IMR-90 (cell line): ENCODE data around the gene RIPOR3. TPM values are rescaled to one million over a fixed set of nuclear protein-coding genes. Genes with fewer than 3 reads are reported as not detected.

ENCODE experiments used
- ATAC-seq: fragments of 200-7000 bp; cut with Tn5 transposase; 2 replicates; pipeline ENCODE4 v1.9.1; 2020; ENCODE audit warnings: low read depth, mild to moderate bottlenecking, moderate library complexity
- BruUV-seq: library from RNA; stranded (reverse); fragments of 400-500 nt; replicated peaks from 2 replicates; lab custom pipeline; 2021; lab: Mats Ljungman, UMichigan
- CTCF ChIA-PET: fragments of 300-600 bp; formaldehyde crosslinking; extraction: SDS; loops from one replicate; lab custom pipeline; 2021; ENCODE audit warnings: antibody characterized with exemption; lab: Yijun Ruan, JAX
- POLR2A ChIA-PET: fragments of 300-600 bp; sonication (Branson Sonifier 250); formaldehyde crosslinking; loops from one replicate; lab custom pipeline; 2022; ENCODE audit warnings: antibody characterized with exemption; ENCODE audit not compliant: unreplicated experiment; lab: Charles Lee
- DNase-seq: peaks from one replicate; pipeline ENCODE4 v3.0.0; 2013
- H2AFZ ChIP-seq: replicated peaks from 2 replicates; pipeline ENCODE3; 2013; ENCODE audit warnings: low read length, mild to moderate bottlenecking; ENCODE audit not compliant: poor library complexity
- H2AK5ac ChIP-seq: 2 replicates; pipeline ENCODE4 v1.6.1; 2013; ENCODE audit warnings: low read depth, low read length, inconsistent platforms
- H2AK9ac ChIP-seq: replicated peaks from 2 replicates; pipeline ENCODE3; 2013; ENCODE audit warnings: mild to moderate bottlenecking, low read depth, low read length, moderate library complexity; ENCODE audit not compliant: poor library complexity
- H2BK120ac ChIP-seq: 2 replicates; pipeline ENCODE4 v1.6.1; 2013; ENCODE audit warnings: low read depth, low read length, inconsistent platforms
- H2BK15ac ChIP-seq: 3 replicates; pipeline ENCODE4 v1.6.1; 2013; ENCODE audit warnings: low read depth, low read length, inconsistent platforms
- H2BK20ac ChIP-seq: 2 replicates; pipeline ENCODE4 v1.6.1; 2013; ENCODE audit warnings: low read depth, mild to moderate bottlenecking, inconsistent platforms, low read length, moderate library complexity
- H2BK5ac ChIP-seq: 2 replicates; pipeline ENCODE4 v1.6.1; 2013; ENCODE audit warnings: mild to moderate bottlenecking, low read depth, low read length, inconsistent platforms; ENCODE audit not compliant: poor library complexity, severe bottlenecking
- H3K14ac ChIP-seq: replicated peaks from 2 replicates; pipeline ENCODE4 v1.6.1; 2013; ENCODE audit warnings: low read depth, low read length, inconsistent platforms
- H3K18ac ChIP-seq: 2 replicates; pipeline ENCODE4 v1.6.1; 2013; ENCODE audit warnings: low read depth, low read length, control low read depth
- H3K23ac ChIP-seq: 2 replicates; pipeline ENCODE4 v1.6.1; 2013; ENCODE audit warnings: low read depth, low read length, inconsistent platforms
- H3K27ac ChIP-seq: 2 replicates; pipeline ENCODE4 v1.5.1; 2013; ENCODE audit warnings: mild to moderate bottlenecking, control low read depth, low read length; ENCODE audit not compliant: insufficient read depth
- H3K27me3 ChIP-seq: 2 replicates; pipeline ENCODE4 v1.6.1; 2013; ENCODE audit warnings: low read length; ENCODE audit not compliant: control insufficient read depth, insufficient read depth
- H3K36me3 ChIP-seq: 2 replicates; pipeline ENCODE4 v1.6.1; 2013; ENCODE audit warnings: low read length, mixed read lengths; ENCODE audit not compliant: control insufficient read depth, insufficient read depth
- H3K4ac ChIP-seq: 2 replicates; pipeline ENCODE4 v1.6.1; 2013; ENCODE audit warnings: low read depth, low read length, inconsistent platforms
- H3K4me1 ChIP-seq: 2 replicates; pipeline ENCODE4 v1.6.1; 2013; ENCODE audit warnings: low read length, mixed read lengths; ENCODE audit not compliant: control insufficient read depth, insufficient read depth
- H3K4me2 ChIP-seq: 2 replicates; pipeline ENCODE4 v1.6.1; 2013; ENCODE audit warnings: low read depth, mild to moderate bottlenecking, control low read depth, low read length, moderate library complexity
- H3K4me3 ChIP-seq: 2 replicates; pipeline ENCODE4 v1.5.1; 2013; ENCODE audit warnings: low read depth, mild to moderate bottlenecking, control low read depth, low read length, moderate library complexity; ENCODE audit not compliant: insufficient read depth
- H3K56ac ChIP-seq: 2 replicates; pipeline ENCODE4 v1.6.1; 2013; ENCODE audit warnings: low read length, inconsistent platforms; ENCODE audit not compliant: insufficient read depth; ENCODE audit errors: extremely low read depth
- H3K79me1 ChIP-seq, 2 experiments: 2 replicates each; pipeline ENCODE4 v1.6.1; 2013; ENCODE audit warnings: low read length in 2 of 2, inconsistent platforms in 1 of 2, low read depth in 1 of 2
- H3K9ac ChIP-seq: 2 replicates; pipeline ENCODE4 v1.6.1; 2013; ENCODE audit warnings: low read depth, low read length, control low read depth
- H3K9me1 ChIP-seq: 2 replicates; pipeline ENCODE4 v1.6.1; 2013; ENCODE audit warnings: low read length, inconsistent platforms; ENCODE audit not compliant: insufficient read depth
- H3K9me3 ChIP-seq: 2 replicates; pipeline ENCODE4 v1.6.1; 2013; ENCODE audit warnings: low read length; ENCODE audit not compliant: control insufficient read depth, insufficient read depth
- H4K20me1 ChIP-seq: 2 replicates; pipeline ENCODE4 v1.6.1; 2013; ENCODE audit warnings: low read length, inconsistent platforms; ENCODE audit not compliant: insufficient read depth
- H4K5ac ChIP-seq: 2 replicates; pipeline ENCODE4 v1.6.1; 2013; ENCODE audit warnings: mild to moderate bottlenecking, low read depth, low read length, control low read depth
- H4K8ac ChIP-seq, 2 experiments: 2 replicates each; pipeline ENCODE4 v1.6.1; 2013; ENCODE audit warnings: low read depth in 2 of 2, low read length in 2 of 2, control low read depth in 1 of 2, inconsistent platforms in 1 of 2
- H4K91ac ChIP-seq: 2 replicates; pipeline ENCODE4 v1.6.1; 2013; ENCODE audit warnings: low read depth, low read length, inconsistent platforms; ENCODE audit not compliant: insufficient read depth
- CEBPB ChIP-seq: IDR thresholded peaks from 2 replicates; pipeline ENCODE4 v1.6.1; 2012; ENCODE audit warnings: low read depth, low read length, improper control_type of control experiment
- POLR2A ChIP-seq: IDR thresholded peaks from 2 replicates; pipeline ENCODE4 v1.6.1; 2012; ENCODE audit warnings: mild to moderate bottlenecking, low read depth, low read length
- WGBS, 2 experiments: methylation state at CpG; one replicate each; pipeline versions ENCODE4 v1.1.5 to v1.1.7; 2013; ENCODE audit warnings: missing lambda C conversion rate in 2 of 2; ENCODE audit not compliant: insufficient read length in 1 of 2; ENCODE audit errors: extremely low coverage in 2 of 2; 5-methylcytosine and 5-hydroxymethylcytosine counted together
- dilution Hi-C: fragments of 300-500 bp; cut with HindIII; formaldehyde crosslinking; loops from one replicate; pipeline ENCODE4 v1.14.3; 2018; ENCODE audit warnings: low sequenced_read_pairs; ENCODE audit not compliant: unreplicated experiment
- in situ Hi-C: fragments of 300-500 bp; cut with MboI; formaldehyde crosslinking; loops from 3 replicates; pipeline ENCODE4 v1.14.3; 2019; ENCODE audit warnings: low sequenced_read_pairs, inconsistent platforms, mixed read lengths
- intact Hi-C: fragments of 100-400 bp; cut with micrococcal nuclease; formaldehyde crosslinking; loops from 2 replicates; pipeline ENCODE4 v1.10.0; 2022
- polyA plus RNA-seq, 3 experiments: library from polyadenylated mRNA; depleted of rRNA; stranded (reverse); fragments of >200 nt; gene quantifications; 2 replicates each; pipeline ENCODE4 v1.2.3, GENCODE V29; 2012; ENCODE audit warnings: low replicate concordance in 1 of 3
- total RNA-seq: library from RNA; depleted of rRNA; stranded (reverse); fragments of >200 nt; gene quantifications from 2 replicates; pipeline ENCODE4 v1.2.3, GENCODE V29; 2012

RIPOR3 gene
- total and polyA plus RNA-seq, 2 of the 4 experiments (the other 2 are of a cell fraction): 0.54 to 1.7 TPM

GRCh38 chr20:50695135-50695872, 4.0 kb upstream of the RIPOR3 start:
- ATAC-seq (no peak; the same call in 1 of the 2 replicates), DNase-seq (no peak)
- H2BK120ac ChIP-seq: peak overlapping the region; percentile 80
- H3K18ac ChIP-seq: peak overlapping the region; percentile 85
- ChIA-PET POLR2A (interaction anchor here (0.6 to 0.7 kb wide), 3 partner anchors 33 to 96 kb away, joined by 3 to 5 read pairs (median 4); no protein-coding TSS in a partner anchor), CTCF (interaction anchor here (0.9 to 1.3 kb wide), 2 partner anchors 54 to 78 kb away, joined by 3 to 4 read pairs; no protein-coding TSS in a partner anchor)
- peaks cover 23% of the 10 kb centered on the region for H3K4me1 ChIP-seq
- H2AK5ac ChIP-seq: peak overlapping the region; percentile 87
- peak overlapping the region; percentile 73 for H2AK9ac ChIP-seq
- peak overlapping the region; percentile 92 for H4K5ac ChIP-seq
- H3K9me1 ChIP-seq: peaks cover 7% of the 10 kb centered on the region
- intact Hi-C loops (no loop called here), in situ Hi-C loops (no loop called here), dilution Hi-C loops (no loop called here)
- peak overlapping the region; percentile 32 for H3K27ac ChIP-seq
- H2BK20ac ChIP-seq: peak overlapping the region; percentile 77
- peak overlapping the region; percentile 38 to 79 for H4K8ac ChIP-seq
- no peaks in the 10 kb centered on the region for H3K36me3 ChIP-seq
- peak overlapping the region; percentile 87 for H3K23ac ChIP-seq
- H3K27me3 ChIP-seq: no peaks in the 10 kb centered on the region
- H3K14ac ChIP-seq: peak overlapping the region; percentile 76
- peak overlapping the region; percentile 26 for H4K91ac ChIP-seq
- no peaks in the 10 kb centered on the region for H4K20me1 ChIP-seq
- H3K9me3 ChIP-seq: no peaks in the 10 kb centered on the region
- peak overlapping the region; percentile 56 for H3K4me2 ChIP-seq
- peak overlapping the region; percentile 70 for H3K4ac ChIP-seq
- peak overlapping the region; percentile 71 for H2BK5ac ChIP-seq
- peak overlapping the region; percentile 96; the same call in 1 of the 3 replicates for H2BK15ac ChIP-seq
- H2AFZ ChIP-seq: peak overlapping the region; percentile 87
- no peak overlapping the region for H3K56ac ChIP-seq
- no TSS peak for BruUV-seq
- 16% methylated on average over 3 of the region's 9 CpGs; no CpG with 5 or more reads in 1 of the 2 experiments for WGBS, 2 experiments
- TF ChIP-seq CEBPB (0 out of 2 replicates have a peak, but pooled peaks have one; percentile 11), POLR2A (no peak)
- no peak overlapping the region; the same call in 1 of the 2 replicates for H3K9ac ChIP-seq
- no peak overlapping the region for H3K4me3 ChIP-seq
- H3K79me1 ChIP-seq: peaks cover 0 to 8% of the 10 kb centered on the region in 2 experiments; a peak in 1 of 4 replicates
